Adrenal gland (tissue), 5 donors: Measurements from ENCODE around the gene MRPL9.

Experiments
- CTCF ChIP-seq, 6 experiments: fragments of 450-650 bp in 4 of 6; fragments of 200-600 bp in 2 of 6; sonication (generic) in 1 of 6; IDR thresholded peaks; 1 replicate in 5 of 6; 2 replicates in 1 of 6; pipeline versions ENCODE4 v1.5.1 to v1.8.0; 2016 to 2021; ENCODE audit warnings: antibody characterized with exemption in 6 of 6, mild to moderate bottlenecking in 2 of 6, moderate library complexity in 1 of 6
- POLR2A ChIP-seq, 2 donors: fragments of 450-650 bp; IDR thresholded peaks; one replicate each; pipeline ENCODE4 v1.6.1; 2017; ENCODE audit warnings: antibody characterized with exemption in 2 of 2, mild to moderate bottlenecking in 2 of 2, moderate library complexity in 1 of 2
- donor health status: DM: no; HTN: no; CAD: no.

- TF ChIP-seq CTCF (IDR thresholded peaks at IDR 0.05) (no peak), POLR2A (IDR thresholded peaks at IDR 0.05) (no peak)
Observed at GRCh38 chr1:151798571-151798970, 35.3 kb upstream of the MRPL9 start.
